GM18870 (cell line): Measurements from ENCODE around the gene SYDE2.

Experiments used
- ATAC-seq: cut with Tn5 transposase; IDR thresholded peaks from one replicate; pipeline ENCODE4 v1.9.1; 2021; ENCODE audit warnings: moderate library complexity; ENCODE audit not compliant: unreplicated experiment

Gene SYDE2

GRCh38 chr1:85133565-85134159 is 67.2 kb downstream of the SYDE2 start:
- ATAC-seq: no peak

- ATAC-seq: no peak
These were observed 68.6 kb downstream of the SYDE2 start for GRCh38 chr1:85132078-85132720.

- no peak for ATAC-seq
These were observed 72.5 kb downstream of the SYDE2 start for GRCh38 chr1:85128316-85128715.

GRCh38 chr1:85125891-85126290 is 74.9 kb downstream of the SYDE2 start:
- no peak for ATAC-seq

- no peak for ATAC-seq
These were observed 76.7 kb downstream of the SYDE2 start for GRCh38 chr1:85124091-85124490.

GRCh38 chr1:85122169-85122568 is 78.6 kb downstream of the SYDE2 start:
- ATAC-seq: no peak

GRCh38 chr1:85121744-85122143 is 79.1 kb downstream of the SYDE2 start:
- no peak for ATAC-seq

GRCh38 chr1:85118751-85119150 is 82.1 kb downstream of the SYDE2 start:
- no peak for ATAC-seq

- no peak for ATAC-seq
These were observed 84.0 kb downstream of the SYDE2 start for GRCh38 chr1:85116856-85117255.

- no peak for ATAC-seq
These were observed 84.9 kb downstream of the SYDE2 start for GRCh38 chr1:85115933-85116332.

GRCh38 chr1:85111695-85112094 is 89.1 kb downstream of the SYDE2 start:
- no peak for ATAC-seq

- ATAC-seq: no peak
These were observed 91.3 kb downstream of the SYDE2 start for GRCh38 chr1:85109475-85109874.
